Inflammatory macrophage treated with lipopolysaccharide for 1 hour (primary cell): ENCODE results near the gene PAN3.

ENCODE experiments used
- DNase-seq, 2 donors: peaks; one replicate each; pipeline ENCODE4 v3.0.0-alpha.2; 2020 to 2022

The PAN3 gene

DNA sequence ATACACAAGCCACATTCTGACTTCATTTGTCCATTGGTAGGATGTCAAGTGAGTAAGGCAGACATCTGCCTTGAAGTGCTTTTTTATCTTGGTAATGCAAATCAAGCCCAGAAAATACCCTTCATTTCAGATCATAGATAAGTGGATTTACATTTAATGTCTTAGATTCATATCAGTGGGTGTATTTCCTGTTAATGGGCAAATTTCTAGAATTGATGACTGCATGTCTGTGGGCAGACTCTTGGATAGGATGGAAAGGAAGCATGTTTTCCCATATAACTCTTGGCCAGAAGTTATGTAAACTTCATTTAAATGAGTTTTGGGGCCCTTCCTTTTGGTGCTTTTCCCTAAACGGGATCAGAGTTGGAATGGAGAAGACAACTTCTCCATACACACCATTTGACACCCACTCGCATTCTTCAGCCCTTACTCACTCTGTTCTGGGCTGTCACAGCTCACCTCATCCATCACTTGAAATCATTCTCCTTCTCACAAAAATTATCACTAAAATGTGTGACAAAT lies 202.0 kb downstream of the PAN3 start:
- no peak for DNase-seq

- no peak for DNase-seq
Observed at GRCh38 chr13:28342251-28342650, 203.9 kb downstream of the PAN3 start.

- no peak for DNase-seq
Observed at GRCh38 chr13:28344163-28344562, 205.8 kb downstream of the PAN3 start.
